Transverse colon (tissue), 4 donors: ENCODE results near the gene FANCI. TPM values are rescaled to one million over a fixed set of nuclear protein-coding genes. Genes with fewer than 3 reads are reported as not detected.

Experiments used
- DNase-seq: peaks from one replicate; pipeline ENCODE4 v3.0.0-alpha.2; 2019
- H3K27ac ChIP-seq, 4 donors: fragments of 200-600 bp; sonication (generic); 2 replicates each; pipeline ENCODE4 v1.5.1; 2016 to 2018; ENCODE audit warnings: inconsistent platforms in 4 of 4
- H3K27me3 ChIP-seq: fragments of 200-600 bp; sonication (generic); 2 replicates; pipeline ENCODE4 v1.5.1; 2017; ENCODE audit warnings: inconsistent platforms
- H3K36me3 ChIP-seq, 4 donors: fragments of 200-600 bp; sonication (generic); 2 replicates each; pipeline ENCODE4 v1.5.1; 2017 to 2019; ENCODE audit warnings: inconsistent platforms in 4 of 4
- H3K4me1 ChIP-seq, 4 donors: fragments of 200-600 bp; sonication (generic); 2 replicates each; pipeline ENCODE4 v1.5.1; 2017 to 2020; ENCODE audit warnings: inconsistent platforms in 4 of 4
- H3K4me3 ChIP-seq, 4 donors: fragments of 200-600 bp; sonication (generic); 1 replicate in 1 of 4; 2 replicates in 3 of 4; pipeline versions ENCODE4 v1.5.1 to v1.6.1; 2017 to 2019; ENCODE audit warnings: inconsistent platforms in 4 of 4
- H3K9me3 ChIP-seq, 2 donors: fragments of 200-600 bp; sonication (generic); 2 replicates each; pipeline ENCODE4 v1.5.1; 2017 to 2019; ENCODE audit warnings: inconsistent platforms in 2 of 2
- CTCF ChIP-seq, 5 experiments: fragments of 200-600 bp in 3 of 5; fragments of 450-650 bp in 2 of 5; sonication (generic) in 3 of 5; IDR thresholded peaks; 1 replicate in 2 of 5; 2 replicates in 3 of 5; pipeline ENCODE4 v1.5.1; 2016 to 2017; ENCODE audit warnings: antibody characterized with exemption in 5 of 5, inconsistent platforms in 3 of 5, mild to moderate bottlenecking in 2 of 5, moderate library complexity in 1 of 5
- EP300 ChIP-seq: sonication (generic); formaldehyde crosslinking; IDR thresholded peaks from one replicate; pipeline ENCODE4 v1.6.1; 2017; ENCODE audit warnings: antibody characterized with exemption, low read depth
- POLR2A ChIP-seq: fragments of 450-650 bp; IDR thresholded peaks from one replicate; pipeline ENCODE4 v1.6.1; 2016; ENCODE audit warnings: antibody characterized with exemption, mild to moderate bottlenecking, moderate library complexity
- POLR2AphosphoS5 ChIP-seq, 3 donors: sonication (generic); formaldehyde crosslinking; IDR thresholded peaks; one replicate each; pipeline ENCODE4 v1.6.1; 2016; ENCODE audit warnings: antibody characterized with exemption in 3 of 3
- WGBS, 2 donors: methylation state at CpG; one replicate each; pipeline ENCODE4 v1.1.5; 2018; ENCODE audit warnings: low coverage in 1 of 2; 5-methylcytosine and 5-hydroxymethylcytosine counted together
- in situ Hi-C, 4 donors: fragments of 200-750 bp; cut with MboI; loops; one replicate each; pipeline versions ENCODE4 v1.15.0 to v1.15.1; 2017; ENCODE audit warnings: low sequenced_read_pairs in 3 of 4, low pct_ligation_motif_present in 1 of 4, low pct_unique_long_range_greater_than_20kb in 1 of 4
- intact Hi-C: fragments of 100-400 bp; cut with DNase I; formaldehyde crosslinking; loops from one replicate; pipeline ENCODE4 v1.15.1; 2023; ENCODE audit warnings: low total_unique reads
- total RNA-seq, 4 donors: library from RNA; depleted of rRNA; stranded (reverse); fragments of >200 nt; gene quantifications; one replicate each; pipeline ENCODE4 v1.1.0, GENCODE V29; 2016

Gene FANCI
- total RNA-seq, 4 donors from 2014 or later = 3.7 to 10.3 (median 4.5) TPM

GRCh38 chr15:89329329-89330084 is 85.7 kb downstream of the FANCI start:
- no peak for TF ChIP-seq CTCF (IDR thresholded peaks at IDR 0.05)
- TF ChIP-seq POLR2AphosphoS5 (IDR thresholded peaks at IDR 0.05) = no peak
- TF ChIP-seq EP300 = no peak
- TF ChIP-seq POLR2A = no peak
- H3K4me3 ChIP-seq = no peak overlapping the region
- peaks cover 0 to 61% (median 28%) of the 10 kb centered on the region in 4 donors for H3K36me3 ChIP-seq
- 20 to 49% methylated on average over 1 to 8 of the region's 8 CpGs for WGBS, 2 donors
- H3K4me1 ChIP-seq = peaks cover 34 to 59% (median 50%) of the 10 kb centered on the region in 4 donors
- H3K9me3 ChIP-seq = no peaks in the 10 kb centered on the region
- no peak for DNase-seq
- in situ Hi-C loops (no loop called here), intact Hi-C loops (no loop called here)
- peak overlapping the region; percentile 38 to 70 (median 60) for H3K27ac ChIP-seq
- H3K27me3 ChIP-seq = no peaks in the 10 kb centered on the region

GRCh38 chr15:89330119-89330518 is 86.3 kb downstream of the FANCI start:
- no peaks in the 10 kb centered on the region for H3K9me3 ChIP-seq
- in situ Hi-C loops (no loop called here), intact Hi-C loops (no loop called here)
- peak; percentile 67 for DNase-seq
- peaks cover 0 to 58% (median 26%) of the 10 kb centered on the region in 4 donors for H3K36me3 ChIP-seq
- 62% methylated on average over 6 of the region's 6 CpGs; no CpG with 5 or more reads in 1 of the 2 donors for WGBS, 2 donors
- peak overlapping the region; percentile 38 to 70 (median 64) for H3K27ac ChIP-seq
- H3K27me3 ChIP-seq = no peaks in the 10 kb centered on the region
- no peak overlapping the region for H3K4me3 ChIP-seq
- peak in 1 of 5 experiments; percentile 23 for TF ChIP-seq CTCF (IDR thresholded peaks at IDR 0.05)
- no peak for TF ChIP-seq POLR2A
- TF ChIP-seq EP300 = no peak
- TF ChIP-seq POLR2AphosphoS5 (IDR thresholded peaks at IDR 0.05) = peak; percentile 57 to 81 (median 58)
- peaks cover 34 to 60% (median 50%) of the 10 kb centered on the region in 4 donors for H3K4me1 ChIP-seq

GRCh38 chr15:89330881-89331595 is 87.3 kb downstream of the FANCI start:
- no peak for TF ChIP-seq EP300
- TF ChIP-seq POLR2A = no peak
- TF ChIP-seq CTCF (IDR thresholded peaks at IDR 0.05) = no peak
- TF ChIP-seq POLR2AphosphoS5 (IDR thresholded peaks at IDR 0.05) = no peak
- intact Hi-C loops (no loop called here), in situ Hi-C loops (no loop called here)
- peak overlapping the region; percentile 38 to 70 (median 64) for H3K27ac ChIP-seq
- peak overlapping the region in 1 of 4 donors; percentile 5 for H3K4me3 ChIP-seq
- H3K9me3 ChIP-seq = no peaks in the 10 kb centered on the region
- H3K4me1 ChIP-seq = peaks cover 34 to 68% (median 58%) of the 10 kb centered on the region in 4 donors
- H3K27me3 ChIP-seq = no peaks in the 10 kb centered on the region
- 55 to 57% methylated on average over 6 to 7 of the region's 7 CpGs for WGBS, 2 donors
- no peak for DNase-seq
- H3K36me3 ChIP-seq = peaks cover 0 to 49% (median 22%) of the 10 kb centered on the region in 4 donors

GRCh38 chr15:89332446-89332845 is 88.7 kb downstream of the FANCI start:
- Histone ChIP-seq H3K4me1 (peaks cover 34 to 68% (median 58%) of the 10 kb centered on the region in 4 donors), H3K9me3 (no peaks in the 10 kb centered on the region), H3K36me3 (peaks cover 0 to 38% (median 16%) of the 10 kb centered on the region in 4 donors), H3K27ac (peak overlapping the region in 2 of 4 donors; percentile 69 to 70), H3K4me3 (peak overlapping the region in 1 of 4 donors; percentile 84), H3K27me3 (no peaks in the 10 kb centered on the region)
- intact Hi-C loops (no loop called here), in situ Hi-C loops (no loop called here)
- TF ChIP-seq CTCF (IDR thresholded peaks at IDR 0.05) (peak in 2 of 5 experiments; percentile 16 to 24), POLR2A (no peak), EP300 (no peak)
- WGBS, 2 donors = 26 to 28% methylated on average over 8 to 10 of the region's 10 CpGs
- DNase-seq = no peak
